ENCODE measurements around the gene RPS6KA2. TPM values are rescaled to one million over a fixed set of nuclear protein-coding genes. Genes with fewer than 3 reads are reported as not detected.
A peak's percentile ranks its signal among the peaks of the same experiment; 100 is the strongest.

The RPS6KA2 gene
- total RNA-seq, 2 experiments from 2014 or later: 1.6 to 1.9 TPM

DNA sequence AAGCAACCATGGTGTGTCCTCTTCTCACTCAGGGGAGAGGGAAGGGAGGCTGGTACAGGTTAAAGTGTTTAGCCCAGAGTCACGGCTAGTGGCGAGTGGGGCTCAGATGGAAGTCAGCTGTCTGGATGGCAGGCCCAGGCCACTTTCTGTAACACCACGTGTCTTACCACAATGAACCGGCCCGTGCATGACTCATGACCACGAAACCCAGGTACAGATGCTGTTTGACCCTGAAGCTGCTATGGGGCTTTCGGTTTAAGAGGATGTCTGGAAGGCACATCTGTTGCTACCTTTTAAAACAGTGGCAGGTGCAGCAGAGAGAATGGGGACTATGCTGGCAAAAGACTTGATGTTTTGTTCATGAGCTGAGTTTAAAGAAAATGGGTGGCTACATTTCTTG lies 207.8 kb downstream of the RPS6KA2 start:
- ATAC-seq (peak; percentile 67), DNase-seq (peak; percentile 80)
- Mint-ChIP-seq H3K9me3 (ENCODE audit: insufficient read depth) (no peaks in the 10 kb centered on the region), H3K36me3 (ENCODE audit: low read depth) (peaks cover 24% of the 10 kb centered on the region), H3K4me1 (ENCODE audit: low read depth) (peaks cover 67% of the 10 kb centered on the region), H3K4me3 (peak overlapping the region; percentile 39), H3K27ac (peak overlapping the region; percentile 82), H3K27me3 (ENCODE audit: low read depth) (peaks cover 16% of the 10 kb centered on the region)
- CTCF ChIA-PET: interaction anchor here (1.0 to 1.5 kb wide), 3 partner anchors 9 to 106 kb away, joined by 3 read pairs; no protein-coding TSS in a partner anchor
- POLR2A ChIA-PET: interaction anchor here (1.2 kb wide), 1 partner anchor 16 kb away, joined by 3 read pairs; no protein-coding TSS in a partner anchor

GRCh38 chr6:166418691-166419143 lies 208.3 kb downstream of the RPS6KA2 start:
- POLR2A ChIA-PET: interaction anchor here (1.2 kb wide), 1 partner anchor 16 kb away, joined by 3 read pairs; no protein-coding TSS in a partner anchor

DNA sequence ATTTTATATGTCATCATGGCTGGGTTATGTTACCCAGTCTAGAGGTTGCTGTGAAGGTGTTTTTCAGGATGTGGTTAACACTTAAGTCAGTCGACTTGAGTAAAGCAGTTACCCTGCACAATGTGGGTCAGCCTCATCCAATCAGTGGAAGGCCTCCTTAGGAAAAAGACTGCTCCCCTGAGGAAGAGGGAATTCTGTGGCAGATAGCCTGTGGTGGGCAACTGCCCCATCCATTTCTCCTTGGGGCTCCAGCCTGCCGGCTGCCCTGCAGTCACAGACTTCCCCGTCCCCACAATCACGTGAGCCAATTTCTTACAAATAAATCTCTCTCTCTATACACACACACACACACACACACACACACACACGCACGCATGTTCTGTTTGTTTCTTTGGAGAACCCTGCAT lies 209.8 kb downstream of the RPS6KA2 start:
- ChIA-PET CTCF (interaction anchor here (0.9 kb wide), 1 partner anchor 126 kb away, joined by 3 read pairs; no protein-coding TSS in a partner anchor), POLR2A (no interaction called here)
- H3K4me1 Mint-ChIP-seq (ENCODE audit: low read depth): peaks cover 82% of the 10 kb centered on the region
- peak; percentile 71 for DNase-seq
- peak overlapping the region; percentile 91 for H3K27ac Mint-ChIP-seq
- peak; percentile 76 for ATAC-seq
- peaks cover 25% of the 10 kb centered on the region for H3K36me3 Mint-ChIP-seq (ENCODE audit: low read depth)
- H3K9me3 Mint-ChIP-seq (ENCODE audit: insufficient read depth): no peaks in the 10 kb centered on the region
- H3K4me3 Mint-ChIP-seq: peak overlapping the region; percentile 23
- peaks cover 7% of the 10 kb centered on the region for H3K27me3 Mint-ChIP-seq (ENCODE audit: low read depth)

More at GRCh38 chr6:166418691-166419143, 208.3 kb downstream of the RPS6KA2 start:
- CTCF ChIA-PET: interaction anchor here (1.1 to 1.5 kb wide), 2 partner anchors 8 to 105 kb away, joined by 3 read pairs; no protein-coding TSS in a partner anchor
- peaks cover 25% of the 10 kb centered on the region for H3K36me3 Mint-ChIP-seq (ENCODE audit: low read depth)
- H3K9me3 Mint-ChIP-seq (ENCODE audit: insufficient read depth): no peaks in the 10 kb centered on the region
- H3K27ac Mint-ChIP-seq: peak overlapping the region; percentile 82
- peaks cover 73% of the 10 kb centered on the region for H3K4me1 Mint-ChIP-seq (ENCODE audit: low read depth)
- ATAC-seq (peak; percentile 28), DNase-seq (no peak)
- peak overlapping the region; percentile 39 for H3K4me3 Mint-ChIP-seq
- peaks cover 10% of the 10 kb centered on the region for H3K27me3 Mint-ChIP-seq (ENCODE audit: low read depth)

GRCh38 chr6:166415833-166416347 lies 211.2 kb downstream of the RPS6KA2 start:
- POLR2A ChIA-PET: interaction anchor here (0.6 kb wide), 1 partner anchor 19 kb away, joined by 3 read pairs; no protein-coding TSS in a partner anchor
- CTCF ChIA-PET: interaction anchor here (1.0 kb wide), 1 partner anchor 15 kb away, joined by 7 read pairs; no protein-coding TSS in a partner anchor
- Mint-ChIP-seq H3K36me3 (ENCODE audit: low read depth) (peaks cover 26% of the 10 kb centered on the region), H3K27ac (peak overlapping the region; percentile 91), H3K4me3 (no peak overlapping the region), H3K4me1 (ENCODE audit: low read depth) (peaks cover 92% of the 10 kb centered on the region), H3K9me3 (ENCODE audit: insufficient read depth) (no peaks in the 10 kb centered on the region), H3K27me3 (ENCODE audit: low read depth) (peaks cover 4% of the 10 kb centered on the region)
- no peak for ATAC-seq
- no peak for DNase-seq

DNA sequence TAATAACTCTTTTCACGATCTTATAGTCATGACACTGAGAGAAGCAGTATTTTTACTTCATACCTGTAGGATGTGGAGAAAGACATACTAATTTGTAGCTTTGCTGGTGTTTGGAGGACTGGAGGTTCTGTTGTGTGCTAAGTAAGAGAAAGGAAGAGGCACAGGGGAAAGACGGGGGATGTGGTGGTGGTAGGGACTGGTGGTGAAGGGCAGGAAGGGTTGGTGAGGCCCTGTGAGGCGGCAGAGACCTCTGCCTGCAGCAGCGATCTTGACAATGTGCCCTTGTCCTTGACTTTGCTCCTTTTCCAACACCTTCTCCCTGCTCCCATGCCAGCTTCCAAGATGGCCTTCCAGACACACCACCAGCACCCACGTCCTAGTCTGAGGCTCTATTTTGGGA lies 211.7 kb downstream of the RPS6KA2 start:
- peak overlapping the region; percentile 58 for H3K4me3 Mint-ChIP-seq
- ATAC-seq: peak; percentile 43
- CTCF ChIA-PET: interaction anchor here (0.6 to 1.0 kb wide), 4 partner anchors 14 to 25 kb away, joined by 3 to 7 read pairs (median 4); no protein-coding TSS in a partner anchor

DNA sequence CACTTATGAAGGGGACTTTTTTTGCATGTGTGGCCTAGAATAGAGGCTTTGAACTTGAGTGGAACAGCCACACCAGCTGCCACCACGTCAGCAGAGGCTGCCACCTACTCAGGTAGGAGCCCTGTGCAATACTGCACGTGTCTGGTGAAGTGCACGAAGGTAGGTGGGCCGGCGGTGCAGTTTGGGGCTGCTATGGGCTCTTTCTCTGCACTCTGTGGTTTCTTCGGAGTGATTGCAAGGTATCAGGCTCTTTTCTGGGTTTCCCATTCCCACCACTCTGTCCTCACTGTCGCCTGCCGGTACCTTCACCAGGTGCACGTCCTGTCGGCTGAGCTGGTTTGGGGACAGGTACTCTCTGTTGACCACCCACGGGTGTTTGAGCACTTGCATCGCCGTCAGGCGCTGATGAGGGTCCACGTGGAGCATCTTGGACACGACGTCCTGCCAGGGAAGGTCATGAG lies 213.5 kb downstream of the RPS6KA2 start:
- peaks cover 26% of the 10 kb centered on the region for H3K36me3 Mint-ChIP-seq (ENCODE audit: low read depth)
- ChIA-PET POLR2A (no interaction called here), CTCF (interaction anchor here (0.8 kb wide), 1 partner anchor 12 kb away, joined by 4 read pairs; no protein-coding TSS in a partner anchor)
- ATAC-seq: no peak
- H3K4me1 Mint-ChIP-seq (ENCODE audit: low read depth): peaks cover 82% of the 10 kb centered on the region
- H3K9me3 Mint-ChIP-seq (ENCODE audit: insufficient read depth): no peaks in the 10 kb centered on the region
- H3K27me3 Mint-ChIP-seq (ENCODE audit: low read depth): peaks cover 16% of the 10 kb centered on the region
- H3K4me3 Mint-ChIP-seq: no peak overlapping the region
- no peak overlapping the region for H3K27ac Mint-ChIP-seq
- DNase-seq: no peak

More for the DNA sequence above, 211.7 kb downstream of the RPS6KA2 start:
- POLR2A ChIA-PET: interaction anchor here (0.6 to 1.0 kb wide), 2 partner anchors 16 to 19 kb away, joined by 3 read pairs; no protein-coding TSS in a partner anchor
- peak; percentile 81 for DNase-seq
- Mint-ChIP-seq H3K9me3 (ENCODE audit: insufficient read depth) (no peaks in the 10 kb centered on the region), H3K4me1 (ENCODE audit: low read depth) (peaks cover 95% of the 10 kb centered on the region), H3K27me3 (ENCODE audit: low read depth) (peaks cover 3% of the 10 kb centered on the region), H3K27ac (peak overlapping the region; percentile 91), H3K36me3 (ENCODE audit: low read depth) (peaks cover 26% of the 10 kb centered on the region)

DNA sequence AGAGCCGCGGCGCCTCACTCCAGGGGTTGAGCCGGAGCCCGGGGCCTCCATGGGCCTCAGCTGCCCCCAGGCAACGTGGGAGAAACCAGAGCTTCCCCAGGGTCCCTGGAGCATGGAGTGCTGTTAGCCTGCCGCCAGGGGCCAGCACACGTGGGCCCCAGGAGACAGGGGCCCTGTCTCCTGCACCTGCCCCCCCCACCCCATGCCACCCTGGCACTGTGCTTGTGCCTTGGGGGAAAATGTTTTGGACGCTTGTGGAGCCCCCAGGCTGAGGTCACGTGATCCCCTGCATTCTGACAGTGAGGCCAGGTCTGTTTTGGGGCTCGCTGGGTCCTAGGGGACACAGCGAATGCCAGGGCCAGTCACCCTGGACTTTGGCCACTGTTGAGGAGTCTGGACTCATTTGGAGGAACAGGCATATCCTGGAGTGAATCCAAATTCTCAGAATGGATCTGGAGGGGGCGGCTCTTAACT lies 214.1 kb downstream of the RPS6KA2 start:
- Mint-ChIP-seq H3K9me3 (ENCODE audit: insufficient read depth) (no peaks in the 10 kb centered on the region), H3K27ac (no peak overlapping the region), H3K4me1 (ENCODE audit: low read depth) (peaks cover 77% of the 10 kb centered on the region), H3K27me3 (ENCODE audit: low read depth) (peaks cover 16% of the 10 kb centered on the region), H3K36me3 (ENCODE audit: low read depth) (peaks cover 26% of the 10 kb centered on the region), H3K4me3 (no peak overlapping the region)
- DNase-seq: no peak
- no peak for ATAC-seq
- ChIA-PET CTCF (interaction anchor here (1.5 kb wide), 1 partner anchor 99 kb away, joined by 8 read pairs; no protein-coding TSS in a partner anchor), POLR2A (no interaction called here)

- DNase-seq: no peak
- CTCF ChIA-PET: interaction anchor here (1.5 to 3.6 kb wide), 3 partner anchors 12 to 99 kb away, joined by 5 to 32 read pairs (median 8); no protein-coding TSS in a partner anchor
- Mint-ChIP-seq H3K9me3 (ENCODE audit: insufficient read depth) (no peaks in the 10 kb centered on the region), H3K27ac (peak overlapping the region; percentile 84), H3K4me3 (peak overlapping the region; percentile 68), H3K4me1 (ENCODE audit: low read depth) (peaks cover 70% of the 10 kb centered on the region), H3K36me3 (ENCODE audit: low read depth) (peaks cover 25% of the 10 kb centered on the region), H3K27me3 (ENCODE audit: low read depth) (peaks cover 16% of the 10 kb centered on the region)
- POLR2A ChIA-PET: no interaction called here
- ATAC-seq: no peak
Observed at GRCh38 chr6:166412156-166412910, 214.7 kb downstream of the RPS6KA2 start.

GRCh38 chr6:166411721-166412151 lies 215.3 kb downstream of the RPS6KA2 start:
- ChIA-PET POLR2A (interaction anchor here (1.1 kb wide), 1 partner anchor 70 kb away, joined by 5 read pairs; the partner anchor contains the start of gene SFT2D1), CTCF (interaction anchor here (1.5 to 3.6 kb wide), 3 partner anchors 11 to 98 kb away, joined by 5 to 32 read pairs (median 8); no protein-coding TSS in a partner anchor)

DNA sequence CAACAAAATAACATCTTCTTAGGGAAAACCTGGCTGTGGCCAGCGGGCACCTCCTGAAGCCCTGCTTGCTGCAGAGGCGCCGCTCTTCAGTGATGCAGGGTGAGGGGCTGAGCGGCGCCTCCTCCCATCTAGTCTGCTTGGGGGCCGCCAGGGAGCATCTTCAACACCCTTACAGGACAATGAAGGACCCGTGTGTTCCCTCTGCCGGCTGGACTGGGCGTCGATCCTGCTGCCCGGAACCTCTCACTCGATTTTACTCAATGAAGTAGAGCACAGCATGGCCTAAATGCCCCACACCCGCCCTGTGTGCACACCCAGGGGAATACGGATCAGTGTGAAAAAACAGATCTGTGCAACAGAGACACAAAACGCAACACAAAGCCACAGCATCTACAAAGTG lies 215.8 kb downstream of the RPS6KA2 start:
- Mint-ChIP-seq H3K36me3 (ENCODE audit: low read depth) (peaks cover 16% of the 10 kb centered on the region), H3K4me1 (ENCODE audit: low read depth) (peaks cover 60% of the 10 kb centered on the region), H3K27ac (peak overlapping the region; percentile 84), H3K4me3 (peak overlapping the region; percentile 68), H3K9me3 (ENCODE audit: insufficient read depth) (no peaks in the 10 kb centered on the region), H3K27me3 (ENCODE audit: low read depth) (peaks cover 16% of the 10 kb centered on the region)
- no peak for DNase-seq
- no peak for ATAC-seq
- CTCF ChIA-PET: interaction anchor here (1.5 to 3.6 kb wide), 3 partner anchors 11 to 98 kb away, joined by 5 to 32 read pairs (median 8); no protein-coding TSS in a partner anchor
- POLR2A ChIA-PET: interaction anchor here (1.1 kb wide), 1 partner anchor 69 kb away, joined by 5 read pairs; the partner anchor contains the start of gene SFT2D1

More at GRCh38 chr6:166411721-166412151, 215.3 kb downstream of the RPS6KA2 start:
- peak overlapping the region; percentile 68 for H3K4me3 Mint-ChIP-seq
- H3K4me1 Mint-ChIP-seq (ENCODE audit: low read depth): peaks cover 64% of the 10 kb centered on the region
- H3K9me3 Mint-ChIP-seq (ENCODE audit: insufficient read depth): no peaks in the 10 kb centered on the region
- peaks cover 16% of the 10 kb centered on the region for H3K27me3 Mint-ChIP-seq (ENCODE audit: low read depth)
- peak overlapping the region; percentile 84 for H3K27ac Mint-ChIP-seq
- DNase-seq: peak; percentile 65
- ATAC-seq: peak; percentile 77
- H3K36me3 Mint-ChIP-seq (ENCODE audit: low read depth): peaks cover 20% of the 10 kb centered on the region

DNA sequence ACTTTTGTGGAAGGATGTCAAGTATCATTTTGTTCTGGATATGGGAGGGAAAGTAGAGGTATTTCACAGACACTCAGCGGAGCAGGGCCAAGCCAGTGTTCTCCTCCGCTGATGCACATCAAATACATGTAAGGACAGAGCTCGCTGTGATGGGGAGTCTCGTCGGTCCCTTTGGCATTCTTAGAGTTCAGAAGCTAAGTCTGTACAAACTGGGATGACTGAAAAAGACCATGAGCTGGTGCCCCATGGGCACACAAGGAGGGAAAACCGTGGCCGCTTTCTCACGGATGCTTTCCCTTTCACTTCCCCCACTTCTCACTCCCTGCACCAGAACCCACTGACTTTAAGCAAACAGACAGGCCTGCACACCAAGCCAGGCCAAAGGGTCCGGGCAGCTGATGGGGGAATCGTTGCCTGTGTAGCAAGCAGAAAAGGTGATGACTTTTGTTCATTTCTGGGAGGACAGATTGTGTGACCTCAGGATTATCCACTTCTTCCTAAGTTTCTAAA lies 216.6 kb downstream of the RPS6KA2 start:
- peaks cover 8% of the 10 kb centered on the region for H3K36me3 Mint-ChIP-seq (ENCODE audit: low read depth)
- no peak for DNase-seq
- peaks cover 16% of the 10 kb centered on the region for H3K27me3 Mint-ChIP-seq (ENCODE audit: low read depth)
- no peaks in the 10 kb centered on the region for H3K9me3 Mint-ChIP-seq (ENCODE audit: insufficient read depth)
- CTCF ChIA-PET: interaction anchor here (1.2 to 3.6 kb wide), 3 partner anchors 9 to 97 kb away, joined by 3 to 32 read pairs (median 6); no protein-coding TSS in a partner anchor
- no peak overlapping the region for H3K27ac Mint-ChIP-seq
- ATAC-seq: no peak
- POLR2A ChIA-PET: no interaction called here
- H3K4me3 Mint-ChIP-seq: no peak overlapping the region
- peaks cover 52% of the 10 kb centered on the region for H3K4me1 Mint-ChIP-seq (ENCODE audit: low read depth)

All from activated CD8-positive, alpha-beta T cell treated with anti-CD3 and anti-CD28 coated beads, Interleukin-2, amount 10 ng/mL, durations not matched to agents 7 days and 5 days (primary cell).